Bronchial epithelial cell (primary cell): Measurements from ENCODE around the gene UPK2. TPM values are rescaled to one million over a fixed set of nuclear protein-coding genes. Genes with fewer than 3 reads are reported as not detected.

Experiments used
- DNase-seq: peaks from one replicate; pipeline ENCODE4 v3.0.0-alpha.2; 2010; ENCODE audit warnings: low read depth
- FAIRE-seq: peaks from 2 replicates; lab custom pipeline; 2011; peaks lifted over from hg19 to GRCh38; lab: Jason Lieb, UNC
- H3K27me3 ChIP-seq: 2 replicates; pipeline ENCODE4 v1.5.1; 2011; ENCODE audit warnings: low read length; ENCODE audit not compliant: control insufficient read depth, insufficient read depth
- H3K36me3 ChIP-seq: 2 replicates; pipeline ENCODE4 v1.5.1; 2011; ENCODE audit warnings: low read length; ENCODE audit not compliant: control insufficient read depth, insufficient read depth
- H3K4me3 ChIP-seq: 2 replicates; pipeline ENCODE4 v1.5.1; 2011; ENCODE audit warnings: mild to moderate bottlenecking, low read depth, low read length, control low read depth
- total RNA-seq: library from RNA; depleted of rRNA; stranded (reverse); fragments of >200 nt; gene quantifications from 2 replicates; pipeline ENCODE4 v1.2.1, GENCODE V29; 2014
- TF ChIP-seq, protein P1 (sequence below): IDR thresholded peaks from 2 replicates; pipeline ENCODE4 v1.5.1; 2011; ENCODE audit warnings: mild to moderate bottlenecking, moderate library complexity, low read length, control low read depth, inconsistent platforms; ENCODE audit not compliant: insufficient read depth, severe bottlenecking

The UPK2 gene
- total RNA-seq, 1 donor from 2014 or later, result not detected

- Histone ChIP-seq H3K36me3 (peaks cover 27% of the 10 kb centered on the region), H3K4me3 (peak overlapping the region; percentile 25), H3K27me3 (no peaks in the 10 kb centered on the region)
- TF ChIP-seq, protein P1, sequence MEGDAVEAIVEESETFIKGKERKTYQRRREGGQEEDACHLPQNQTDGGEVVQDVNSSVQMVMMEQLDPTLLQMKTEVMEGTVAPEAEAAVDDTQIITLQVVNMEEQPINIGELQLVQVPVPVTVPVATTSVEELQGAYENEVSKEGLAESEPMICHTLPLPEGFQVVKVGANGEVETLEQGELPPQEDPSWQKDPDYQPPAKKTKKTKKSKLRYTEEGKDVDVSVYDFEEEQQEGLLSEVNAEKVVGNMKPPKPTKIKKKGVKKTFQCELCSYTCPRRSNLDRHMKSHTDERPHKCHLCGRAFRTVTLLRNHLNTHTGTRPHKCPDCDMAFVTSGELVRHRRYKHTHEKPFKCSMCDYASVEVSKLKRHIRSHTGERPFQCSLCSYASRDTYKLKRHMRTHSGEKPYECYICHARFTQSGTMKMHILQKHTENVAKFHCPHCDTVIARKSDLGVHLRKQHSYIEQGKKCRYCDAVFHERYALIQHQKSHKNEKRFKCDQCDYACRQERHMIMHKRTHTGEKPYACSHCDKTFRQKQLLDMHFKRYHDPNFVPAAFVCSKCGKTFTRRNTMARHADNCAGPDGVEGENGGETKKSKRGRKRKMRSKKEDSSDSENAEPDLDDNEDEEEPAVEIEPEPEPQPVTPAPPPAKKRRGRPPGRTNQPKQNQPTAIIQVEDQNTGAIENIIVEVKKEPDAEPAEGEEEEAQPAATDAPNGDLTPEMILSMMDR, result peak; percentile 2
- no peak for FAIRE-seq
- DNase-seq, result peak; percentile 75
Measured at GRCh38 chr11:118910309-118911112, 45.6 kb upstream of the UPK2 start.

DNA sequence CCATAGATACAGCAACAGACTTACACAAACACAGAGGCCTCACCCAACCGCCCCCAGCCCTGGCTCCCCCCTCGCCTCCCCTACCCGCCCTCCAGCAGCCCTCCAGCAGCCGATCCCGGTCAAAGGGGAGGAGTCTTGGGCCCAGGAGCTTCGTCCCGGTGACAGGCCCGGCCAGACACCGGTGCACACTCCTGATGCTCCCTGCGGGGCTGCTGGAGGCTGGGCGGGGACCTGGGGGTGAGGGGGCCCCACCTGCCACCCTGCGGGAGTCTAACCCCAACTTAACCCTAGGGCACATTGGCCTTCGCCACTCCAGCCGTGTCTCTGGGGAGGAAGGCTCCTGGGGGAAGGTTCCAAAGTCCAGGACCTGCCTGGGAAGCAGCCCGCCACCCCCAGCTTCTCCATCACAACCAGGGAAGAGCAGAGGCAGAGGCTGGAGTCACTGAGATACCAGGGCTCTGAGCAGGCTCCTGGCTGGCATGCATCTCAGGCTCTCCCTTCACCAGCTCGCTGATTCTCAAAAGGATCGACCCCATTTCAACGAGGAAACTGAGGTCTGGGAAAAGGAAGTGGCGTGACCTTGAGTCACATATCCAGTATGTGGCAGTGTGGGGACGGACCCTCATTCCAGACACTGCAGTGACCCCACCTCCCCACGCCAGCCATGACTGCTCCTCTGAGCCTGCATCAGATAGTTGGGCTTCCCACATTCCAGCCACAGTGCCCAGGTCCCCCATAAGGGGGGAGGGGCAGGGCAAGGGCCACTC is 44.8 kb upstream of the UPK2 start:
- TF ChIP-seq, protein P1, result no peak
- Histone ChIP-seq H3K4me3 (peak overlapping the region; percentile 25), H3K27me3 (no peaks in the 10 kb centered on the region), H3K36me3 (peaks cover 24% of the 10 kb centered on the region)
- FAIRE-seq (no peak), DNase-seq (peak; percentile 52)

DNA sequence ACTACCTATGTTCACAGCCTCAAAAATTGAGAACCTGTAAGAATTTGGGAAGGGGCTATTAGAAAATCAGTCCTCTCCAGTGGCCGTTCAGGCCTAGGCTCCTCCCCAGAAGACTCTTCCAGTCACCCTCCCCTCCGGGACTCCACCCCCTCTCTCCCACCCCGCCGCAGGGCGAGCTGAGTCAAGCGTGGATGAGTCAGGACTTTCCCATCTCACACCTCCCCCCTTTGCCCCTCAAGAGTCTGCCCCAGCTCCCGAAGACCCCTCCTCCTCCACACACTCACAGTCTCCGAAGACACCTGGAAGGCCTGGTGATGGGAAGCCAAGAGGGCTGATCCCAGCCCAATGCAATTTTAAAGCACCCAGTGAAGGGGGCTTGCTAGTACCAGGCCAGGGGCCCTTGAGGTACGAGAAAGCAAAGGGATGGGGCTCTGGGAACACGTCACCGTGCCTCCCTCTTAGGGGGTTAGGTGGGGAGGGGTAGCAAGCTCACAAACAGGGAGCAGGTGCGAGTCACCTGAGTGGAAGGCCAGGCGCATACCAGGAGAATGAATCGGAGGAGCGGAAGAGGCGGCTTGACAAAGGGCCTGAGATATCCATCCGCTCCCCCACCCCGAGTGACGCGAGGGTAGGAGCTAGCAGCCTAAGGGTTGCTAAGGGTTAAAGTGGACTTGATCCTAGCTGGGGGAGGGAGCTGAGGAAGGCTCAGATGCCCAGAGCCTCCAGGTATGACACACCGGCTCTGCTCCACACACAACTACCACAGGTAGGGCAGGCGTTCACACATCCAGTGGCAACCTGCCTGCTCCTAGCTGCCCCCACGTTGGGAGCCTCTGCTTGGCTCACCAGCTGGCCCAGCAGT is 44.0 kb upstream of the UPK2 start:
- DNase-seq (peak; percentile 97), FAIRE-seq (peak; percentile 100)
- TF ChIP-seq, protein P1, result no peak
- peak overlapping the region; percentile 25 for H3K4me3 ChIP-seq
- H3K36me3 ChIP-seq, result peaks cover 23% of the 10 kb centered on the region
- no peaks in the 10 kb centered on the region for H3K27me3 ChIP-seq

DNA sequence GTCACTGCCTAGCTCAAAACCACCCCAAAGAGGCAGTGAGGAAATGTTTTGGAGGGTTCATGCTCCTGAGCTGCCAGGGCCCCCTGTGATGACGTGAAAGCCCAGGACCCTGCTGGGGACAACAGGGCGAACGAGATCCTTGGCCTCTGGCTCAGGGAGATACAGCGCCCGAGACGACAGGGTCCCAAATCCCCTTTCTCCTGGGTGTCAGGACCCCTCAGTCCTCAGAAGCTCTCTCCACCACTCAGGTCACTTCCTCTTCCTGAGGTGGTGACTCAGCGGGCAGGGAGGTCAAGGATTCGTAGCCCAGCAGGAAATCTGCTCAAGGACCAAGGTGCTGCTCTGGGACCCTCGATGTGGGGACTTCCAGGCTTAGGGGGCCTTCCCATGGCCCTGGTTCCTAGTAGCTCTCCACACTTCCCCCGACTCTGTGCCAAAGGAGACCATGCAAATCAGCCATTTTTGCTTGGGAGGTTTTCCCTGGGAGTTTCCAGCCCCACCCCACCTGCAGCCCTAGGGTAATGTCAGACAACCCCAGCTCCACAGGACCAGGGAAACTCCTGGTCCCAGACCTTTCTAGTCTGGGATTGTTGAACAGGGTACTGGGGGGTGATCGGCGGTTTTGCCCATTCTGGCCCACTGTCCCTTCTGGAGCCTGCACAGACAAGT is 43.2 kb upstream of the UPK2 start:
- no peak overlapping the region for H3K4me3 ChIP-seq
- DNase-seq (peak; percentile 52), FAIRE-seq (no peak)
- TF ChIP-seq, protein P1, result no peak
- H3K36me3 ChIP-seq, result peaks cover 20% of the 10 kb centered on the region
- H3K27me3 ChIP-seq, result no peaks in the 10 kb centered on the region
